Thymus (tissue), 11 donors: Measurements from ENCODE around the gene ARL3. TPM values are rescaled to one million over a fixed set of nuclear protein-coding genes. Genes with fewer than 3 reads are reported as not detected.

Experiments
- DNase-seq, 9 donors: peaks; one replicate each; pipeline ENCODE4 v3.0.0-alpha.2; 2013; ENCODE audit warnings: low spot score in 9 of 9, low read depth in 6 of 9, missing footprints in 1 of 9
- H3K27ac ChIP-seq, 2 donors: one replicate each; pipeline ENCODE4 v1.5.1; 2013; ENCODE audit warnings: control low read depth in 1 of 2, low read depth in 1 of 2, low read length in 1 of 2, mild to moderate bottlenecking in 1 of 2, moderate library complexity in 1 of 2
- H3K27me3 ChIP-seq, 2 donors: one replicate each; pipeline ENCODE4 v1.5.1; 2013; ENCODE audit warnings: low read length in 1 of 2; ENCODE audit not compliant: control insufficient read depth in 2 of 2, insufficient read depth in 1 of 2
- H3K36me3 ChIP-seq, 2 donors: one replicate each; pipeline ENCODE4 v1.5.1; 2013; ENCODE audit warnings: low read length in 1 of 2, mild to moderate bottlenecking in 1 of 2, moderate library complexity in 1 of 2; ENCODE audit not compliant: control insufficient read depth in 2 of 2, insufficient read depth in 2 of 2
- H3K4me1 ChIP-seq, 2 donors: one replicate each; pipeline ENCODE4 v1.5.1; 2013; ENCODE audit warnings: low read length in 2 of 2; ENCODE audit not compliant: control insufficient read depth in 2 of 2, insufficient read depth in 2 of 2
- H3K4me3 ChIP-seq, 2 donors: one replicate each; pipeline ENCODE4 v1.5.1; 2013; ENCODE audit warnings: low read length in 2 of 2, control low read depth in 1 of 2, mild to moderate bottlenecking in 1 of 2
- H3K9me3 ChIP-seq, 2 donors: one replicate each; pipeline ENCODE4 v1.5.1; 2013; ENCODE audit warnings: low read length in 1 of 2, mild to moderate bottlenecking in 1 of 2; ENCODE audit not compliant: control insufficient read depth in 2 of 2, insufficient read depth in 1 of 2
- WGBS: extraction: QIAGEN DNeasy Blood & Tissue Kit; methylation state at CpG from one replicate; pipeline ENCODE4 v1.1.7; 2013; 5-methylcytosine and 5-hydroxymethylcytosine counted together
- polyA plus RNA-seq: library from polyadenylated mRNA; stranded (reverse); fragments of 200-250 nt; gene quantifications from one replicate; pipeline ENCODE4 v1.2.3, GENCODE V29; 2013
- total RNA-seq: library from RNA; stranded (reverse); fragments of 120-200 nt; gene quantifications from one replicate; pipeline ENCODE4 v1.2.4, GENCODE V29; 2013
- donor health status: healthy.

Gene ARL3
- total and polyA plus RNA-seq, 2 donors = 4.7 to 8.3 TPM

GRCh38 chr10:102654566-102654965, 59.6 kb downstream of the ARL3 start:
- Histone ChIP-seq H3K4me1 (peaks cover 32 to 63% of the 10 kb centered on the region in 2 donors), H3K27me3 (no peaks in the 10 kb centered on the region), H3K36me3 (peaks cover 71 to 76% of the 10 kb centered on the region in 2 donors), H3K4me3 (no peak overlapping the region), H3K27ac (no peak overlapping the region), H3K9me3 (no peaks in the 10 kb centered on the region)
- no peak for DNase-seq
- 99% methylated on average over 7 of the region's 7 CpGs for WGBS

DNA sequence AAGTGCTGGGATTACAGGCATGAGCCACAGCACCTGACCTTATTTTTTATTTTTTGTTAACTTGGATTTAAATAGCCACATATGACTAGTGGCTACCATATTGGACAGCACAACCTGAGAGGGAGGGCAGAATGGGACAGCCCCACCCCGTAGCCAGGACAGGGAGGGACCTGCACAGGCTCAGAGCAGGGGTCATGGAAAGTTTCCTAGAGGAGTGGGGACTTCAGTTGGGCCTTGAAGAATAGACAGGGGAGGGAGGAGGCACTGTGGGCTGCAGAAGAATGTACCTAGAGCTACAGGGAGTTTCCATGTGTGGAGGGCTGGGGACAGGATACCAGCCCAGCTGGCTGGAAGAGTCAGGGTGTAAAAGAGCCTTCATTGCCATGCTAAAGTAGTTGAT, 61.1 kb downstream of the ARL3 start:
- Histone ChIP-seq H3K27me3 (no peaks in the 10 kb centered on the region), H3K4me1 (peaks cover 45 to 64% of the 10 kb centered on the region in 2 donors), H3K27ac (peak overlapping the region; percentile 21 to 47), H3K9me3 (no peaks in the 10 kb centered on the region), H3K4me3 (no peak overlapping the region), H3K36me3 (peaks cover 61 to 76% of the 10 kb centered on the region in 2 donors)
- DNase-seq = no peak
- 96% methylated on average over 1 of the region's 1 CpG for WGBS

- peaks cover 59 to 74% of the 10 kb centered on the region in 2 donors for H3K36me3 ChIP-seq
- DNase-seq = peak in 1 of 9 donors; percentile 68
- no peak overlapping the region for H3K4me3 ChIP-seq
- WGBS = 80% methylated on average over 12 of the region's 12 CpGs
- peaks cover 51 to 66% of the 10 kb centered on the region in 2 donors for H3K4me1 ChIP-seq
- peak overlapping the region; percentile 53 to 80 for H3K27ac ChIP-seq
- H3K27me3 ChIP-seq = no peaks in the 10 kb centered on the region
- H3K9me3 ChIP-seq = peaks cover 0 to 1% of the 10 kb centered on the region in 2 donors
Measured at GRCh38 chr10:102652170-102652916, 61.9 kb downstream of the ARL3 start.

DNA sequence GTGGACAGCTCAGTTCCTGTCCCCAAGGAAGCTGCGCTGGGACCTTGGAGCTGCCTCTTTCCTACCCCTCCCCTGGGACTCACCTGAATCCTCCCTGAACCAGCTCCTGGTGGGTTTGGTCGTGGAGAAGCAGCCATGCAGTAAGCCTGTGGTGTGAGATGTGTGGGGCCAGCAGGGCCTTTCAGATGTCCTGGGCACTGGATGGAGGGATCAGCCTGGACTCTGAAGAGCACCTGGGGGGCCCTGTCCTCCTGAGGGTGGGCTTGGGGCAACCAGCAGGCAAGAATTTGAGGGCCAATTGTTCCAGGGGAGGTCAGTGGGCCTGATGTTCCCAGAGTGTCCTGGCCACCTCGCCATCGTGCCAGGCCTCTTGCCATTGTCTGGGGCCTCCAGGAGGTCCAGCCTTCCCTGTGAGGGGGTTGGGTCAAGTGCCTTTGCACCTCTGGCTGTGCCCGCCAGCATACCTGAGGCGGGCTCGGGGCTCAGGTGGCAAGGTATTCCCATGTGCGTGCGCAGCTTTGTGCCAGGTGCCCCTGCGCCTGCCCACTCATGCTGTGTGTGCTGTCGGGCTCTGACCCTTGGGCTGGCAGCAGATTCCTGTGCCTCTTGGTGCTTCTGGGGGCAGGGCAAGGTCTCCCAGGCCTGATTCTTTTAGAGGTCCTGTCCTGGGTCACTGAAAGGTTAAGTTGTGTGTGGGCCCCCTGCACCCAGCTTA, 62.6 kb downstream of the ARL3 start:
- no peaks in the 10 kb centered on the region for H3K27me3 ChIP-seq

GRCh38 chr10:102650655-102651454, 63.3 kb downstream of the ARL3 start:
- no peak overlapping the region for H3K4me3 ChIP-seq
- H3K36me3 ChIP-seq = peaks cover 44 to 59% of the 10 kb centered on the region in 2 donors
- WGBS = 80% methylated on average over 11 of the region's 11 CpGs
- H3K27ac ChIP-seq = peak overlapping the region; percentile 10 to 11
- H3K4me1 ChIP-seq = peaks cover 55 to 81% of the 10 kb centered on the region in 2 donors
- H3K27me3 ChIP-seq = no peaks in the 10 kb centered on the region
- no peak for DNase-seq
- H3K9me3 ChIP-seq = peaks cover 0 to 6% of the 10 kb centered on the region in 2 donors

More for the DNA sequence above, 62.6 kb downstream of the ARL3 start:
- no peak for DNase-seq
- H3K9me3 ChIP-seq = peaks cover 0 to 6% of the 10 kb centered on the region in 2 donors
- WGBS = 92% methylated on average over 11 of the region's 11 CpGs
- H3K4me3 ChIP-seq = no peak overlapping the region
- H3K36me3 ChIP-seq = peaks cover 51 to 66% of the 10 kb centered on the region in 2 donors
- H3K4me1 ChIP-seq = peaks cover 55 to 74% of the 10 kb centered on the region in 2 donors
- H3K27ac ChIP-seq = peak overlapping the region; percentile 10 to 80

DNA sequence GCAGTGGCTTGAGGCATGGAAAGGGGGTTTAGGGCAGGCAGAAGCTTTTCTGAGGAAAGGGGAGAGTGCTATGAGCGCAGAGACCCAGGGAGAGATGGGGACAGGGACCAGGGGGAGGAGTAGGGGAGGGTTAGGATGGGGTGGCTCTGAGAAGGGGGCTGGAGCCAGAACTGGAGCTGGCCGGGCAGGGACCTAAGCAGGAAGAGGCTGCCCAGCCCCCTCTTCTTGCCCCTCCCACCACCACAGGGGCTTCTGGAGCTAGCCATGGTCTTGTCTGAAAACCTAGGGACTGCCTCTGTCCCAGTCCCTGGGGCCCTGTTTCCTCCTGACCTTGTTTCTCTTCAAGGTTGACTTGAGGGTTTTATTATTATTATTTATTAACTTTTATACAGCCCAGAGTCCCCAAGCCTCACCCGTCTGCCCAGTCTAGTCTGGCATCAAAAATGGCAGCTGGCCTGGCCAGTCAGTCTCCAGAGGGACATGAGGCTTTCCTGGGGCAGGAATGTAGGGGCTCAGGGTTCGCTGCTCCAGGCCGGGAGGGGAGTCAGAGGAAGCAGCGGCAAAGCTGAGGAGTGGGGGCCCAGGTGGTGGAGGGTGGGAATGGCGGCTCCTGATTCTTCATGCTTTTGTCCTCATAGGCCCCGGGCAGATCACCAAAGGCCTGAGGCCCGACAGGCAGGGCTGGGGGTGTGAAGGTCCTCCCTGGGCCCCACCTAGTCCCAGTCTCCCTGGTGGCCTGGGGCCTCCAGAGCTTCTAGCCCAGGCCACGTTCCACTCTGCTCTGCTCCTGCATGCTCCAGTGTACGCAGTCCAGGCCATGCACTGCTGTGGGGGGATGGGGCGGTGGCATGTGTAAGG, 64.2 kb downstream of the ARL3 start:
- peaks cover 0 to 6% of the 10 kb centered on the region in 2 donors for H3K9me3 ChIP-seq
- 87% methylated on average over 12 of the region's 12 CpGs for WGBS
- H3K27me3 ChIP-seq = no peaks in the 10 kb centered on the region
- H3K4me3 ChIP-seq = peak overlapping the region; percentile 32 to 39
- peak overlapping the region; percentile 58 to 99 for H3K27ac ChIP-seq
- no peak for DNase-seq
- peaks cover 55 to 81% of the 10 kb centered on the region in 2 donors for H3K4me1 ChIP-seq
- H3K36me3 ChIP-seq = peaks cover 36 to 51% of the 10 kb centered on the region in 2 donors

DNA sequence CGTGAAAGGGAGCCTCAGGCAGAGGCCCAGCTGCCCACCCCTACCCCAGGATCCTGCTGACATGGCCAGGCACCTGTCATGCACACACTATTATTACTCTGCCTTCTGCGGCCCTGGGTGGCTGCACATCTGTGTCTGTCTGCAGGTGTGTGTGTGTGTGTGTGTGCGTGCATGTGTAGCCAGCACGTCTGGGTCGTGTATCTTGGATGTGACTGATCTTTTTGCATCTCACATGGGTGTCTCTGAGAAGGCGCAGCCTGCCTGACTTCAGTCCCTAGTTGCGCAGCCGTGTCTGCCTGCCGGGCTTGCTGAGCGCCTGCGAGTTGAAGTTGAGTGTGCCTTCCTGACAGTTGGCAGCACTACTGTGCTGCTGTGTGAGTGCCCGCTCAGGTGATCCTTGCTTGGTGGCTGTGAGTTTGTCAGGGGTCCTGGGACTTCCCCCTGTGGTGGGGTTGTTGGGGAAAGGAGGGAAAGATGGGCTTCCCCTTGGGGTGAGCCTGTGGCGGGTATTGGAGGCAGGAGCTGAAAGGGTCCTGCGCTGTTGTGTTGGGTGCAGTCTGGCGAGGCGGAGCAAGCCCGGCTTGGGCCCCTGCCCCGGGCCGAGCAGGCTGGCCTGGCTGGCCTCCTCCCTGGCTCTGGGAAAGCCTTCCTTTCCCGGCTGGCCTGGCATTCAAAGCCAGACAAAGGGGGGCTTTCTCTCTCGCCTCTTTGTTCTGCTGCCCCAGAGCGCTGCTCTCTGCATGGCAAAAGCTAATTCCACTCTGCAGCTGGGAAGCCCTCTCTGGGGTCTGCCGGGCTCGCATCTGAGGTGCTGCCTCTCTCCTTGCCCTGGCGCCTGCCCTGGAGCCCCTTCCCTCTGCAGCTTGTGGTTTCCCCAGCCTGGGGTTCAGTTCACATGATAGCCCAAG, 65.1 kb downstream of the ARL3 start:
- Histone ChIP-seq H3K4me3 (peak overlapping the region; percentile 32 to 39), H3K9me3 (peaks cover 0 to 6% of the 10 kb centered on the region in 2 donors), H3K27me3 (no peaks in the 10 kb centered on the region), H3K36me3 (peaks cover 28 to 42% of the 10 kb centered on the region in 2 donors), H3K27ac (peak overlapping the region; percentile 70 to 99), H3K4me1 (peaks cover 55 to 83% of the 10 kb centered on the region in 2 donors)
- 25% methylated on average over 25 of the region's 25 CpGs for WGBS
- DNase-seq = peak in 5 of 9 donors; percentile 52 to 87 (median 80)
